ENCODE data around the gene MTFP1.
"Not testable (repeated sequence)": the region's sequence is repeated elsewhere in the genome, so short reads cannot be mapped to it uniquely, and the experiment has no call there.

MTFP1 gene

DNA sequence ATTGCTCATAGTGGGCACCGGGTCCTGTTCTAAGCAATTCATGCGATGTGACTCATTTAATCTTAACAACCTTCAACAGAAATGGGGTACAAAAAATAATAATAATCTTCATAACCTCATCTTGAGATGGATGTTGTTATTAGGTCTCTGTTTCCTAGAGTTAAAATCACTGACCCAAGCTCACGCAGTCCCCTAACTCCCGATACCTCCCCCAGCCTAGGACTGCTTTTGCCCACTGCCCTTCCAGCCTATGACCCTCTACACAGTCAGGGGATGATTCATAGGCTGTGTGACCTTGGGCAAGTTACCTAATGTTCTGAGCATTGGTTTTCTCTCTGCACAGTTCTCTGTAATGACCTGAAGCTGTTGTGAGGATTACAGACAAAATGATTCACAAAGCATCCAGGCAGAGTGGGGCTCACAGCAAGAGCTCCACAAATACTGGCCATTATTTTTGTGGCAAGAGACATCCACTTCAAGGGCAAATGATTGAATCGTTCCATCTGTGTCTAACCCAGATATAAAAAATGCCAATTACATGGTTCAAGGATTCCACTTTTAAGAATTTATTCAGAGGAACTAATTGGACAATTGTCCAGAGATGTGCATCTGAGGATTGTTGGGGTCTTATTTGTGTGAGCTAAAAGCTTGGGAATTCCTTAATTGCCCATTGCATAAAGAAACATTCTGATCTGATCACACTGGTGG is 20.0 kb downstream of the MTFP1 start:
- no peak for FAIRE-seq
- TF ChIP-seq, protein P1, sequence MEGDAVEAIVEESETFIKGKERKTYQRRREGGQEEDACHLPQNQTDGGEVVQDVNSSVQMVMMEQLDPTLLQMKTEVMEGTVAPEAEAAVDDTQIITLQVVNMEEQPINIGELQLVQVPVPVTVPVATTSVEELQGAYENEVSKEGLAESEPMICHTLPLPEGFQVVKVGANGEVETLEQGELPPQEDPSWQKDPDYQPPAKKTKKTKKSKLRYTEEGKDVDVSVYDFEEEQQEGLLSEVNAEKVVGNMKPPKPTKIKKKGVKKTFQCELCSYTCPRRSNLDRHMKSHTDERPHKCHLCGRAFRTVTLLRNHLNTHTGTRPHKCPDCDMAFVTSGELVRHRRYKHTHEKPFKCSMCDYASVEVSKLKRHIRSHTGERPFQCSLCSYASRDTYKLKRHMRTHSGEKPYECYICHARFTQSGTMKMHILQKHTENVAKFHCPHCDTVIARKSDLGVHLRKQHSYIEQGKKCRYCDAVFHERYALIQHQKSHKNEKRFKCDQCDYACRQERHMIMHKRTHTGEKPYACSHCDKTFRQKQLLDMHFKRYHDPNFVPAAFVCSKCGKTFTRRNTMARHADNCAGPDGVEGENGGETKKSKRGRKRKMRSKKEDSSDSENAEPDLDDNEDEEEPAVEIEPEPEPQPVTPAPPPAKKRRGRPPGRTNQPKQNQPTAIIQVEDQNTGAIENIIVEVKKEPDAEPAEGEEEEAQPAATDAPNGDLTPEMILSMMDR (IDR thresholded peaks at IDR 0.05; ENCODE audit: insufficient read depth, missing control alignments): no peak
- DNase-seq (ENCODE audit: insufficient read length, low spot score): no peak

DNA sequence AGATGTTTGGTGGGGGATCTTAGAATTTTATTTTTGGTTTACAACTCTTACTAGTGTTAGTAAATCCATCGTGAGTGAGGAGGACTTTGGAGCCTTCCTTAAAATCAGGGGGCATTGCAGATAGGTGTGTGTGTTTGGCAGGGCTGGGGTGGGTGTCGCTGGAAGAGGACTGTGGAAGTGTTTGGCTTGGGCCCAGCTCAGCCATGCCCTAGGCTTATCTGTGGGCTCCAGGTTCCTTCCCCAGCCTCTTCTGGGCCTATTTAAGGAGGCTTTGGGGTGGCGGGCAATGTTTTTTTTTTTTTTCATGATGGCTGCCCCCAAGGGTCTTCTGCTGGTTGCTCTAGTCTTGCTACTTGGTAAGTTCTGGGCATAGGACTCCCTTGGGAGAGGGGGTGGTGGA is 22.1 kb downstream of the MTFP1 start:
- DNase-seq (ENCODE audit: insufficient read length, low spot score) (no peak), FAIRE-seq (no peak)
- TF ChIP-seq, protein P1 (IDR thresholded peaks at IDR 0.05; ENCODE audit: insufficient read depth, missing control alignments): no peak

DNA sequence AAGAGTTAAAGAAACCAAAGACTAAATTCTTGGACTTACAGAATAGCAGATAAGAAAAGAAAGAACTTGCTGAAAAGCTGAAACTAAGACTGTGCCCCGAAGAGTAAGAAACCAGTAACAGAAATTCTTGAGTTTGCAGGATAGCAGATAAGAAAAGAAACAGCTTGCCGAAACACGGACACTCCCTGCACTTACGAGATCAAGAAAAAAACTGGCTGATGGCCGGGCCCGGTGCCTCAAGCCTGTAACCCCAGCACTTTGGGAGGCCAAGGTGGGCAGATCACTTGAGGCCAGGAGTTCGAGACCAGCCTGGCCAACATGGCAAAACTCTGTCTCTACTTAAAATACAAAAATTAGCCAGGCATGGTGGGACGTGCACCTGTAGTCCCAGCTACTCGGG is 25.9 kb downstream of the MTFP1 start:
- FAIRE-seq; DNase-seq (ENCODE audit: insufficient read length, low spot score): not testable (repeated sequence)

DNA sequence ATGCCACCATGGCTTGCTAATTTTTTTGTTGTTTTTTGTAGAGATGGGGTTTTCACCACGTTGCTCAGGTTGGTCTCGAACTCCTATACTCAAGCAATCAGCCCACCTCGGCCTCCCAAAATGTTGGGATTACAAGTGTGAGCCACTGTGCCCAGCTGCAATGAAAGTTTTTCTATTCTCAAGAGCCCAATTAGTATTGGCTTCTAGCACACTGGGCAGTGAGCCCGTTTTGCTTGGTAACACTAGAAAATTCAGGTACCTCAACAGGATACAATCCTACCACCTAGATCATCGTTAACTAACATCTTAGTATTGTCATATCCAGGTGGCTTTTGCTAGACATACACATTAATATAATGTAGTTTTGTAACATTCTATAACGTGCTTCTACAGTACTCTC is 27.3 kb downstream of the MTFP1 start:
- no peak for DNase-seq (ENCODE audit: insufficient read length, low spot score)
- TF ChIP-seq, protein P1 (IDR thresholded peaks at IDR 0.05; ENCODE audit: insufficient read depth, missing control alignments): no peak
- no peak for FAIRE-seq

DNA sequence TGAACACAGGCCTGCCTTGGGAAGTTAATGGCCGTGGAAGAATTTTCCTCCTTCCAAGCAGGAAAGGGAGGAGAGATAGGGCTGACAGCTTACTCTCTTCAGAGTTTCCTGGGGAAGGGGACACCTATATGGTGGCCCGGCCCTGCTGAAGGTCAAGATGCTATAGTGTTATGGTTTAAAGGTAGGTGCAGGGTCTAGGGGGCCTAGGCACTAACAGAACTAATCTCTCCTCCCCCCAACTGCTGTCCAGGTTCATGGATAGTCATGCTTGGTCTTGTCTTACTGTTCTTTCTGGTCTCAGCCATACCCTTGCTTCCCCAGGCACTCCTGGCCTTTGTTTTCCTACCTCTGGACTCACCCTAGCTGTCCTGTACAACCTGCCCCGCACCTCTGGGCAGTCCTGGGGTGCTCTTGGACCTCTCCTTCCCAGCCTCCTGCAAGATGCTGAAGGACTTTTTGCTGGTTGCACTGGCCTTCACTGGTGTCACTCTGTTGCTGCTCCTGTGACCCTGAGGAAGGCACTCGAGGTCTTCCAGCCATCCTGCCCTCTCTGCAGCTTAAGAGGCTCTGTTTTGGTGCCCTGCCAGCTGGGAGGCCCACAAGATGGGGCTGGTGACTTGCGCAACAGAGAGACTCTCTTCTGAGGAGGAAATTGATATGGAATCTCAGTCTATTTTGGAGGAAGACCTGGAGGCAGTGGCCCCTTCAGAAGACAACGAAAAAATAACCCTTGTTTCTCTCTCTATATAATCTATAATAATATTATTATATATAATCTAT is 28.4 kb downstream of the MTFP1 start:
- FAIRE-seq (no peak), DNase-seq (ENCODE audit: insufficient read length, low spot score) (no peak)
- TF ChIP-seq, protein P1 (IDR thresholded peaks at IDR 0.05; ENCODE audit: insufficient read depth, missing control alignments): peak; percentile 10

DNA sequence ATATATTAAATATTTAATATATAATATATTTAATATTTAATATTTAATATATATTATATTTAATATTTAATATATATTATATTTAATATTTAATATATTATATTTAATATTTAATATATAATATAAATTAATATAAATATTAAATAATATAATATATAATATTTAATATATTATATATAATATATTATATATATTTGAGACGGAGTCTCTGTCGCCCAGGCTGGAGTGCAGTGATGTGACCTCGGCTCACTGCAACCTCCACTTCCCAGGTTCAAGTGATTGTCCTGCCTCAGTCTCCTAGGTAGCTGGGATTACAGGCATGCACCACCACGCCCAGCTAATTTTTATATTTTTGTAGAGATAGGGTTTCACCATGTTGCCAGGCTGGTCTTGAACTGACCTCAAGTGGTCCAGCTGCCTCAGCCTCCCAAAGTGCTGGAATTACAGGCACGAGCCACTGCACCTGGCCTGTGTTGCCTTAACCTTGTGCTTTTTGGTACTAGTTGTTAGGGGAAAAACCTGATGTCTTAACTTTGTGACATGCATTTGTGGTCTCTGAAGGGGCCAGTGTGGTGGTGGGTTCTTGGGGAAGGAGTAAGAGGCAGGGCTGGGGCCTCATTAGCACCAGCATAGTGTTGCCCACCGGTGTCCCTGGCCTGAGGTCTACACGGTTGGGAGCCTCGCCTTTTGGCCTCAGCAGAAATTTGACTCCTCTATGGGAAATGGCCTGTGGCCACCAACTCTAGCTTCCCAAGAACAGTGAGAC is 29.7 kb downstream of the MTFP1 start:
- FAIRE-seq (no peak), DNase-seq (ENCODE audit: insufficient read length, low spot score) (no peak)
- TF ChIP-seq, protein P1 (IDR thresholded peaks at IDR 0.05; ENCODE audit: insufficient read depth, missing control alignments): no peak

DNA sequence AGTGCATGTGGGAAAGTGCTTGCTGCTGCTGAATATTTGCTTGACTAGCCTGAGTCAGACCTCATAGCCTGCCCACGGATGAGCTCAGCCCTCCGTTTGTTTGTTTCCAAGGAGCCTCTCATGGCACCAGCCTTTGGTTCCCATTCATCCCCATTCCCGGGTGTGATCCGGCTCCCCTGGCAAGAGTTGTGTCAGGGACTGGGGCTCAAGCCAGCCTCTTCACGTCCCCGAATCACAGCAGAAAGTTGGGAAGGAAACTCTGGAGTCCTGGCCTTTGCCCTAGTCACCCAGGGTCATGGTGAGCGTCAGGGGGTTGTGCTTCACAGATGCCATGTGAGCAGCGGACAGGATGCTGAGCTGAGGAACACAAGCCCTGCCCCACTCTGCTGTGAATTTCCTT is 32.4 kb downstream of the MTFP1 start:
- no peak for FAIRE-seq
- DNase-seq (ENCODE audit: insufficient read length, low spot score): no peak
- TF ChIP-seq, protein P1 (IDR thresholded peaks at IDR 0.05; ENCODE audit: insufficient read depth, missing control alignments): no peak
